ENCODE measurements around the gene EGR4.

EGR4 gene

GRCh38 chr2:73290049-73290839 lies 3.1 kb downstream of the EGR4 start:
- no peak for DNase-seq (ENCODE audit: low read depth, low spot score)

- no peak for DNase-seq (ENCODE audit: low read depth, low spot score)
Measured at GRCh38 chr2:73289304-73289703, 4.0 kb downstream of the EGR4 start.

- no peak for DNase-seq (ENCODE audit: low read depth, low spot score)
Measured at GRCh38 chr2:73286134-73286655, 7.2 kb downstream of the EGR4 start.

- no peak for DNase-seq (ENCODE audit: low read depth, low spot score)
Measured at GRCh38 chr2:73285159-73285739, 8.1 kb downstream of the EGR4 start.

GRCh38 chr2:73284296-73285158 lies 8.8 kb downstream of the EGR4 start, which contains the start of gene FBXO41:
Gene FBXO41, minus strand, starts transcription at chr2:73284478. Its CDS starts 14,848 bp downstream, at chr2:73269630.
- no peak for DNase-seq (ENCODE audit: low read depth, low spot score)

- DNase-seq (ENCODE audit: low read depth, low spot score): no peak
Measured at GRCh38 chr2:73283545-73284295, 9.6 kb downstream of the EGR4 start.

GRCh38 chr2:73282924-73283544 lies 10.3 kb downstream of the EGR4 start:
- no peak for DNase-seq (ENCODE audit: low read depth, low spot score)

GRCh38 chr2:73281244-73281643 lies 12.1 kb downstream of the EGR4 start:
- no peak for DNase-seq (ENCODE audit: low read depth, low spot score)

GRCh38 chr2:73279852-73280251 lies 13.5 kb downstream of the EGR4 start:
- DNase-seq (ENCODE audit: low read depth, low spot score): no peak

GRCh38 chr2:73272270-73272669 lies 21.1 kb downstream of the EGR4 start:
- DNase-seq (ENCODE audit: low read depth, low spot score): no peak

- no peak for DNase-seq (ENCODE audit: low read depth, low spot score)
Measured at GRCh38 chr2:73269686-73270465, 23.5 kb downstream of the EGR4 start.

- no peak for DNase-seq (ENCODE audit: low read depth, low spot score)
Measured at GRCh38 chr2:73268830-73269685, 24.3 kb downstream of the EGR4 start.

GRCh38 chr2:73268366-73268829 lies 24.9 kb downstream of the EGR4 start:
- DNase-seq (ENCODE audit: low read depth, low spot score): no peak

GRCh38 chr2:73267008-73267407 lies 26.3 kb downstream of the EGR4 start:
- no peak for DNase-seq (ENCODE audit: low read depth, low spot score)

GRCh38 chr2:73266061-73266901 lies 27.1 kb downstream of the EGR4 start:
- no peak for DNase-seq (ENCODE audit: low read depth, low spot score)

- no peak for DNase-seq (ENCODE audit: low read depth, low spot score)
Measured at GRCh38 chr2:73265298-73266060, 27.9 kb downstream of the EGR4 start.

- no peak for DNase-seq (ENCODE audit: low read depth, low spot score)
Measured at GRCh38 chr2:73264783-73265182, 28.6 kb downstream of the EGR4 start.

- DNase-seq (ENCODE audit: low read depth, low spot score): no peak
Measured at GRCh38 chr2:73264332-73264606, 29.1 kb downstream of the EGR4 start.

Measured in brain pericyte (primary cell).